ENCODE results near the gene ATP6V1B1.

The ATP6V1B1 gene

GRCh38 chr2:70936165-70936978 lies 672 bp downstream of the ATP6V1B1 start:
- Histone ChIP-seq H3K4me3 (ENCODE audit: low read length) (no peak overlapping the region), H3K9me2 (replicated peaks; ENCODE audit: control insufficient read depth, low read length) (no peaks in the 10 kb centered on the region), H3K27me3 (ENCODE audit: control insufficient read depth, low read length) (peaks cover 10% of the 10 kb centered on the region), H3K36me3 (ENCODE audit: control insufficient read depth, low read length) (no peaks in the 10 kb centered on the region), H3K79me2 (ENCODE audit: control insufficient read depth, low read length) (no peaks in the 10 kb centered on the region), H3K27ac (ENCODE audit: low read depth, low read length) (no peak overlapping the region), H4K20me1 (ENCODE audit: control insufficient read depth, insufficient read depth, low read depth, low read length) (no peaks in the 10 kb centered on the region), H3F3A (ENCODE audit: control insufficient read depth, insufficient read depth) (no peaks in the 10 kb centered on the region), H3K4me2 (ENCODE audit: low read length) (no peak overlapping the region), H3K4me1 (ENCODE audit: control insufficient read depth, low read length) (no peaks in the 10 kb centered on the region), H3K9me3 (ENCODE audit: control insufficient read depth, insufficient read depth, low read length) (no peaks in the 10 kb centered on the region)
- no peak for TF ChIP-seq EZH2phosphoT487 (IDR thresholded peaks at IDR 0.05; ENCODE audit: borderline replicate concordance, low read length)
- no peak for TF ChIP-seq CTCF (IDR thresholded peaks at IDR 0.05; ENCODE audit: low read depth, low read length, poor library complexity, severe bottlenecking)

- no peak overlapping the region for H3K4me2 ChIP-seq (ENCODE audit: low read length)
- H3K4me1 ChIP-seq (ENCODE audit: control insufficient read depth, low read length), result no peaks in the 10 kb centered on the region
- no peaks in the 10 kb centered on the region for H3F3A ChIP-seq (ENCODE audit: control insufficient read depth, insufficient read depth)
These were observed 1.5 kb downstream of the ATP6V1B1 start for GRCh38 chr2:70936979-70937811.

DNA sequence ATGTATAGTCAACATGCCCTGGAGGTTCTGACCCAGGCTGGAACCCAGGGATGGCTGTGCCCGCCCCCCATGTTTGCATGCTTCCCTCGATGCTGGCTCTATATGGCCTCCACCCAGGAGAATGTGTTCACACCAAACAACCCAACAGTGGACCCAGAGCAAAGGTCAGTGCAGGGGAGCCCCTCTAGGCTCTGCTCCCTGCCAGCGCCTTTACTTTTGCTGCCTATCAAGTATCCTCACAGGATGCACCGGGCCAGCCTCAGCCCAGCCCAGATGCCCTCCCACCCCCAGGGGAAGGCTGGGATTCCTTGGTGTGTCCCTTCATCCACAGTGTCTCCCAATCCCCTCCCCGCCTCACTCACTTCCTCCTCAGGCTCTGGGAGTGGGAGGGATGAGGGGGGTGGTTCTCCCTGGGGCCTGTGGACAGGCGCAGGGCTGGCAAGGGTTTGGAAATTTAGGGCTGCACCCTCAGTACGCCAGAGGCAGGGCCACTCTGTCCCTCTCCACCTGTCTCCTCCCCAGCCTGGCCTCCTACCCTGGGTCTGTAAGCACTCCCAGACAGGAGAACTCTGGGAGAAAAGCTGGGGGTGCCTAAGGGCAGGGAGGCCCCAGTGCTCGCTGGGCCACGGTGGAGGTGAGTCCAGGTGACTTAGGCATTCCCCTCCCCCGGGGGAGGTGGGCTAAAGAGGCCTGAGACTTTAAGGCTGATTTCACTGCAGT lies 2.3 kb downstream of the ATP6V1B1 start:
- Histone ChIP-seq H3K27ac (ENCODE audit: low read depth, low read length) (no peak overlapping the region), H3K79me2 (ENCODE audit: control insufficient read depth, low read length) (no peaks in the 10 kb centered on the region), H3F3A (ENCODE audit: control insufficient read depth, insufficient read depth) (no peaks in the 10 kb centered on the region), H3K9me3 (ENCODE audit: control insufficient read depth, insufficient read depth, low read length) (no peaks in the 10 kb centered on the region), H3K4me2 (ENCODE audit: low read length) (no peak overlapping the region), H3K4me1 (ENCODE audit: control insufficient read depth, low read length) (no peaks in the 10 kb centered on the region), H3K27me3 (ENCODE audit: control insufficient read depth, low read length) (peaks cover 10% of the 10 kb centered on the region), H4K20me1 (ENCODE audit: control insufficient read depth, insufficient read depth, low read depth, low read length) (no peaks in the 10 kb centered on the region), H3K36me3 (ENCODE audit: control insufficient read depth, low read length) (no peaks in the 10 kb centered on the region), H3K9me2 (replicated peaks; ENCODE audit: control insufficient read depth, low read length) (no peaks in the 10 kb centered on the region), H3K4me3 (ENCODE audit: low read length) (no peak overlapping the region)
- TF ChIP-seq CTCF (IDR thresholded peaks at IDR 0.05; ENCODE audit: low read depth, low read length, poor library complexity, severe bottlenecking) (no peak), EZH2phosphoT487 (IDR thresholded peaks at IDR 0.05; ENCODE audit: borderline replicate concordance, low read length) (no peak)

More at GRCh38 chr2:70936979-70937811, 1.5 kb downstream of the ATP6V1B1 start:
- Histone ChIP-seq H3K27me3 (ENCODE audit: control insufficient read depth, low read length) (peaks cover 10% of the 10 kb centered on the region), H3K36me3 (ENCODE audit: control insufficient read depth, low read length) (no peaks in the 10 kb centered on the region), H3K4me3 (ENCODE audit: low read length) (no peak overlapping the region), H3K27ac (ENCODE audit: low read depth, low read length) (no peak overlapping the region), H3K9me2 (replicated peaks; ENCODE audit: control insufficient read depth, low read length) (no peaks in the 10 kb centered on the region), H4K20me1 (ENCODE audit: control insufficient read depth, insufficient read depth, low read depth, low read length) (no peaks in the 10 kb centered on the region), H3K79me2 (ENCODE audit: control insufficient read depth, low read length) (no peaks in the 10 kb centered on the region), H3K9me3 (ENCODE audit: control insufficient read depth, insufficient read depth, low read length) (no peaks in the 10 kb centered on the region)
- no peak for TF ChIP-seq CTCF (IDR thresholded peaks at IDR 0.05; ENCODE audit: low read depth, low read length, poor library complexity, severe bottlenecking)

Data from DOHH2 (cell line).